Prostate gland (tissue), 2 donors: ENCODE results near the gene TBC1D32.
A peak's percentile ranks its signal among the peaks of the same experiment; 100 is the strongest.

Experiments used
- POLR2A ChIP-seq: fragments of 450-650 bp; IDR thresholded peaks from one replicate; pipeline ENCODE4 v1.6.1; 2016; ENCODE audit warnings: antibody characterized with exemption, mild to moderate bottlenecking
- POLR2AphosphoS5 ChIP-seq: sonication (generic); formaldehyde crosslinking; IDR thresholded peaks from one replicate; pipeline ENCODE4 v1.6.1; 2017; ENCODE audit warnings: antibody characterized with exemption
- TF ChIP-seq, protein P1 (sequence below), 4 experiments: fragments of 200-600 bp in 2 of 4; fragments of 450-650 bp in 2 of 4; sonication (generic) in 2 of 4; IDR thresholded peaks; 1 replicate in 3 of 4; 2 replicates in 1 of 4; pipeline ENCODE4 v1.5.1; 2016 to 2019; ENCODE audit warnings: antibody characterized with exemption in 4 of 4, mild to moderate bottlenecking in 2 of 4, moderate library complexity in 2 of 4

DNA sequence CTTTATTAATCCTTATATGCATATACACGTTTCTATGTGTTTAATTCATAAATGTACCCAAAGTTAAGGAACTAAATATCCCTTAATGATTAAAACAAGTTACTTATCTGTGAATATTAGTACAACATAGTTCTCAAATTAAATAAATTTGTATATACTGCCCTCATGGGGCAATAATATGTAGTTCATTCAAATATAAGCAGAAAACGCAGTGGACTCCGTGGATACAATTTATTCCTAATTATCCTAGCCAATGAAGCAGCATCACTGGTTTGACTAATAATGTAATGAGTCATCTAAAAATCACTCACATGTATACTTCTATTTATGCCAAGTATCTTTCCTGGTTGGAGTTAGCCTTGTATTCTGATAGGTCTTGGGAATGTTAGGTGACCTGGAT is 111.6 kb downstream of the TBC1D32 start:
- TF ChIP-seq POLR2AphosphoS5 (no peak), POLR2A (no peak)
- TF ChIP-seq, protein P1, sequence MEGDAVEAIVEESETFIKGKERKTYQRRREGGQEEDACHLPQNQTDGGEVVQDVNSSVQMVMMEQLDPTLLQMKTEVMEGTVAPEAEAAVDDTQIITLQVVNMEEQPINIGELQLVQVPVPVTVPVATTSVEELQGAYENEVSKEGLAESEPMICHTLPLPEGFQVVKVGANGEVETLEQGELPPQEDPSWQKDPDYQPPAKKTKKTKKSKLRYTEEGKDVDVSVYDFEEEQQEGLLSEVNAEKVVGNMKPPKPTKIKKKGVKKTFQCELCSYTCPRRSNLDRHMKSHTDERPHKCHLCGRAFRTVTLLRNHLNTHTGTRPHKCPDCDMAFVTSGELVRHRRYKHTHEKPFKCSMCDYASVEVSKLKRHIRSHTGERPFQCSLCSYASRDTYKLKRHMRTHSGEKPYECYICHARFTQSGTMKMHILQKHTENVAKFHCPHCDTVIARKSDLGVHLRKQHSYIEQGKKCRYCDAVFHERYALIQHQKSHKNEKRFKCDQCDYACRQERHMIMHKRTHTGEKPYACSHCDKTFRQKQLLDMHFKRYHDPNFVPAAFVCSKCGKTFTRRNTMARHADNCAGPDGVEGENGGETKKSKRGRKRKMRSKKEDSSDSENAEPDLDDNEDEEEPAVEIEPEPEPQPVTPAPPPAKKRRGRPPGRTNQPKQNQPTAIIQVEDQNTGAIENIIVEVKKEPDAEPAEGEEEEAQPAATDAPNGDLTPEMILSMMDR (IDR thresholded peaks at IDR 0.05) = peak in 1 of 4 experiments; percentile 6
